K562 (cell line): ENCODE data around the gene PNPLA1. TPM values are rescaled to one million over a fixed set of nuclear protein-coding genes. Genes with fewer than 3 reads are reported as not detected.

Experiments
- CREB3L1 ChIP-seq: fragments of 450-650 bp; IDR thresholded peaks from 2 replicates; pipeline ENCODE4 v1.6.1; 2014; ENCODE audit warnings: low read depth, mild to moderate bottlenecking, moderate library complexity, borderline replicate concordance
- E2F1 ChIP-seq: sonication (generic); formaldehyde crosslinking; IDR thresholded peaks from 2 replicates; pipeline ENCODE4 v1.8.1; 2023; ENCODE audit warnings: mild to moderate bottlenecking, missing genetic modification reagents, moderate library complexity
- GTF2F1 ChIP-seq: IDR thresholded peaks from 2 replicates; pipeline ENCODE4 v1.6.1; 2011; ENCODE audit warnings: low read depth, low read length, improper control_type of control experiment
- KDM5B ChIP-seq: fragments of 200-600 bp; sonication (generic); IDR thresholded peaks from 2 replicates; pipeline ENCODE4 v1.6.1; 2012; ENCODE audit warnings: low read depth, mild to moderate bottlenecking, moderate library complexity, low read length, control low read depth, inconsistent platforms; ENCODE audit not compliant: insufficient replicate concordance
- ZBTB11 ChIP-seq, 3 experiments: fragments of 200-800 bp in 1 of 3; fragments of 250-450 bp in 1 of 3; fragments of 450-650 bp in 1 of 3; sonication (Bioruptor Pico) in 1 of 3; sonication (Bioruptor generic) in 1 of 3; formaldehyde crosslinking in 1 of 3; IDR thresholded peaks; 2 replicates each; pipeline versions ENCODE4 v1.6.1 to v1.8.0; 2016 to 2022; ENCODE audit warnings: mild to moderate bottlenecking in 2 of 3, missing genetic modification characterization in 2 of 3, missing compliant biosample characterization in 1 of 3, moderate library complexity in 1 of 3
- ZNF354B ChIP-seq: fragments of 250-450 bp; sonication (Bioruptor Pico); IDR thresholded peaks from 2 replicates; pipeline ENCODE4 v1.4.0; 2020
- polyA plus RNA-seq, 8 experiments: library from polyadenylated mRNA; depleted of rRNA in 4 of 8; stranded (reverse) in 5 of 8; unstranded in 3 of 8; fragments of >200 nt; fragmentation: Nextera tagmentation in 2 of 8; fragmentation: Illumina TruSeq in 1 of 8; extraction: Ambion mirVana in 2 of 8; extraction: Trizol in 1 of 8; gene quantifications; 2 replicates each; pipeline versions ENCODE4 v1.2.1 to v1.2.3, GENCODE V29; 2011 to 2014; ENCODE audit warnings: inconsistent platforms in 1 of 8, missing spikeins in 1 of 8
- total RNA-seq, 7 experiments: library from RNA; depleted of rRNA in 6 of 7; stranded (reverse); fragments of >200 nt in 6 of 7; fragmentation: Illumina TruSeq in 2 of 7; extraction: Trizol in 2 of 7; gene quantifications; 2 replicates each; pipeline versions ENCODE4 v1.2.1 to v1.2.3, GENCODE V29; 2011 to 2021; ENCODE audit warnings: low replicate concordance in 1 of 7

The PNPLA1 gene
- total and polyA plus RNA-seq, 9 of the 15 experiments (the other 6 are each of a cell fraction or from before 2014, with no cell fraction given) = 0.04 to 0.27 (median 0.13) TPM; not detected in 2

- TF ChIP-seq ZBTB11 (CRISPR knock-in tag; IDR thresholded peaks at IDR 0.05) (no peak), CREB3L1 (no peak), ZNF354B (CRISPR knock-in tag) (no peak), E2F1 (no peak), GTF2F1 (no peak), KDM5B (no peak)
These were observed 31.9 kb downstream of the PNPLA1 start (continued) for GRCh38 chr6:36301781-36302180.
